ENCODE data around the gene ROR1. TPM values are rescaled to one million over a fixed set of nuclear protein-coding genes. Genes with fewer than 3 reads are reported as not detected.
A peak's percentile ranks its signal among the peaks of the same experiment; 100 is the strongest.

ROR1 gene
- total and polyA plus RNA-seq, 12 donors, result 2.9 to 36.2 (median 15.3) TPM

- Histone ChIP-seq H3K27me3 (no peaks in the 10 kb centered on the region), H3K4me3 (no peak overlapping the region), H3K27ac (no peak overlapping the region), H3K9me3 (no peaks in the 10 kb centered on the region), H3K4me1 (peaks cover 0 to 34% (median 12%) of the 10 kb centered on the region in 9 donors), H3K36me3 (no peaks in the 10 kb centered on the region)
- no peak for TF ChIP-seq CTCF (IDR thresholded peaks at IDR 0.05)
- ATAC-seq (no peak), DNase-seq (no peak)
- 92 to 98% methylated on average over 1 of the region's 1 CpG for WGBS, 2 donors
- intact Hi-C loops (cut with DNase I), result no loop called here
These were observed 322.0 kb downstream of the ROR1 start for GRCh38 chr1:64095832-64096231.

DNA sequence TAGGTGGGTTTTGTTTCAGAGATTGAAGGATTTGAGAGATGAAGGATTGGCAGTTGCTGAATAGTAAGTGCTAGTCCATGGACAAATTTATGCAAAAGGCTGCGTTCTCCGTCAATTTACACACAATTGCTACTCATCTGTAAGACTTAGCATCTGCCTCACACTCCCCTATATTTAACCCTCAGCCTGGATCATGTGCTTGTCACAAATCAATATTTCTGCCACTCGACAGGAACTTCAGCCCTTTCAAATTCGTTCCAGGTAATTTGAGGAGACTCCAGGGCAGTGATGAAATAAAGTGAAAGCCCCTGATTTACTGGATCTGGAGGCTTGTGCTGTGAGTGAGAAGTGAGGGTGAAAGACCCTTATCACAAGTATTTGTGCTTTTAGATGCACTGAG, 324.0 kb downstream of the ROR1 start:
- peak overlapping the region in 3 of 10 donors; percentile 26 to 43 (median 27) for H3K27ac ChIP-seq

DNA sequence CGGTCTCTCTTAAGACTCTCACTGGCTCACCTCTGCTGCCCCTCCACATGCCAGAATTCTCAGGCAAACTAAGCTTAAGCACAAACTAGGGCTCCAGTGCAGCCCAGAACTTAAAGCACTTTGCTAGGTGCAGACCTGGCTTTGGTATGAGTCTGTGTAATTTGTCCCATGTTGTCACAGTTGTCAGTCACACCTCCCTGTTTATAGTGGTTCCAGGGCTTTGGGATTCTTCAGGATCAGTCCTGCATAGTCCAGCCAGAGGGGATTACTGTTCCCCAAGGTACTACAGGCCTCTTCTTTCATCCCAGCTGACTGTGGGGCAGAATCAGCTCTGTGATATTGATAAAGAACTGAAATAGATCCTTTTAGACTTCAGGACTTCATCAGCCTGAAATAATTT, 324.6 kb downstream of the ROR1 start:
- peak overlapping the region in 4 of 10 donors; percentile 18 to 43 (median 26) for H3K27ac ChIP-seq
- peak in 7 of 8 donors; percentile 64 to 94 (median 79) for ATAC-seq
- H3K36me3 ChIP-seq, result no peaks in the 10 kb centered on the region
- H3K4me1 ChIP-seq, result peaks cover 0 to 32% (median 12%) of the 10 kb centered on the region in 9 donors
- 76 to 81% methylated on average over 1 of the region's 1 CpG for WGBS, 2 donors
- no peak for TF ChIP-seq CTCF (IDR thresholded peaks at IDR 0.05)
- H3K4me3 ChIP-seq, result no peak overlapping the region
- no peaks in the 10 kb centered on the region for H3K9me3 ChIP-seq
- DNase-seq, result no peak
- intact Hi-C loops (cut with DNase I), result no loop called here
- H3K27me3 ChIP-seq, result no peaks in the 10 kb centered on the region

More for the DNA sequence above, 324.0 kb downstream of the ROR1 start:
- no peak for TF ChIP-seq CTCF (IDR thresholded peaks at IDR 0.05)
- Histone ChIP-seq H3K9me3 (no peaks in the 10 kb centered on the region), H3K4me1 (peaks cover 0 to 37% (median 12%) of the 10 kb centered on the region in 9 donors), H3K27me3 (no peaks in the 10 kb centered on the region), H3K4me3 (no peak overlapping the region), H3K36me3 (no peaks in the 10 kb centered on the region)
- intact Hi-C loops (cut with DNase I), result no loop called here
- ATAC-seq, result no peak
- 69 to 81% methylated on average over 4 of the region's 4 CpGs for WGBS, 2 donors
- no peak for DNase-seq

- Histone ChIP-seq H3K4me3 (no peak overlapping the region), H3K4me1 (peaks cover 0 to 29% (median 12%) of the 10 kb centered on the region in 9 donors), H3K27ac (peak overlapping the region in 4 of 10 donors; percentile 18 to 52 (median 35)), H3K36me3 (no peaks in the 10 kb centered on the region), H3K27me3 (no peaks in the 10 kb centered on the region), H3K9me3 (no peaks in the 10 kb centered on the region)
- 51 to 57% methylated on average over 9 of the region's 9 CpGs for WGBS, 2 donors
- DNase-seq, result no peak
- ATAC-seq, result peak in 6 of 8 donors; percentile 11 to 82 (median 35)
- no peak for TF ChIP-seq CTCF (IDR thresholded peaks at IDR 0.05)
- intact Hi-C loops (cut with DNase I), result no loop called here
These were observed 325.2 kb downstream of the ROR1 start for GRCh38 chr1:64098846-64099582.

All from heart right ventricle (tissue), 16 donors.